ENCODE results near the gene PRRX2. TPM values are rescaled to one million over a fixed set of nuclear protein-coding genes. Genes with fewer than 3 reads are reported as not detected.

Gene PRRX2
- total and polyA plus RNA-seq, 2 of the 13 experiments (the other 11 are each of a cell fraction or from before 2014, with no cell fraction given), result 0.05 TPM; not detected in 1

DNA sequence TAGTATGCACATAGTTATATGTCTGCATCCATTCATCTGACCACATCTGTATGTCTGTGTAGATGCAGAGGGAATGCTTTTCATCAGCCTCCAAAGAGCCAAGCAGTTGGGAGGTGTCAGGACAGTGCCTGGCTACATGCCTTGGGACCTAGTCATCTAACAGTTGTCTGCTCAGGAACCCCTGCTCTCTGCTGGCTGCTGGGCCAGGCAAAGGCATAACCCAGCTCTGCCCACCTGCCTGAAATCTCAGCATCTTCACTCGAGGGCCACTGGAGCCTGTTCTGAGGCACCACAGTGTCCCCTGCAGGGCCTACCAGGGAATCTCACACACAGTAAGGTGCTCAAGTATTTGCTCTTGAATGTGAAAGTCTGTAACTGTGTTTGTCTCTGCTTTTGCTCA lies 48.3 kb upstream of the PRRX2 start (continued):
- TF ChIP-seq GFI1 (CRISPR knock-in tag; IDR thresholded peaks at IDR 0.05; ENCODE audit: borderline replicate concordance), result peak; percentile 100
- TF ChIP-seq, protein P1, sequence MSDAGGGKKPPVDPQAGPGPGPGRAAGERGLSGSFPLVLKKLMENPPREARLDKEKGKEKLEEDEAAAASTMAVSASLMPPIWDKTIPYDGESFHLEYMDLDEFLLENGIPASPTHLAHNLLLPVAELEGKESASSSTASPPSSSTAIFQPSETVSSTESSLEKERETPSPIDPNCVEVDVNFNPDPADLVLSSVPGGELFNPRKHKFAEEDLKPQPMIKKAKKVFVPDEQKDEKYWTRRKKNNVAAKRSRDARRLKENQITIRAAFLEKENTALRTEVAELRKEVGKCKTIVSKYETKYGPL (CRISPR knock-in tag; IDR thresholded peaks at IDR 0.05), result no peak
- TF ChIP-seq TEAD3 (CRISPR knock-in tag; optimal IDR thresholded peaks at IDR 0.05; ENCODE audit: borderline replicate concordance), result peak; percentile 18
- TF ChIP-seq SP2 (CRISPR knock-in tag; IDR thresholded peaks at IDR 0.05), result no peak
- TF ChIP-seq MAFG (CRISPR knock-in tag; IDR thresholded peaks at IDR 0.05), result no peak
- no peak for TF ChIP-seq ZNF780A (CRISPR knock-in tag; IDR thresholded peaks at IDR 0.05)
- peak; percentile 35; the same call in 1 of the 2 replicates for TF ChIP-seq RAD21 (CRISPR knock-in tag; IDR thresholded peaks at IDR 0.05)
- TF ChIP-seq, protein P2, sequence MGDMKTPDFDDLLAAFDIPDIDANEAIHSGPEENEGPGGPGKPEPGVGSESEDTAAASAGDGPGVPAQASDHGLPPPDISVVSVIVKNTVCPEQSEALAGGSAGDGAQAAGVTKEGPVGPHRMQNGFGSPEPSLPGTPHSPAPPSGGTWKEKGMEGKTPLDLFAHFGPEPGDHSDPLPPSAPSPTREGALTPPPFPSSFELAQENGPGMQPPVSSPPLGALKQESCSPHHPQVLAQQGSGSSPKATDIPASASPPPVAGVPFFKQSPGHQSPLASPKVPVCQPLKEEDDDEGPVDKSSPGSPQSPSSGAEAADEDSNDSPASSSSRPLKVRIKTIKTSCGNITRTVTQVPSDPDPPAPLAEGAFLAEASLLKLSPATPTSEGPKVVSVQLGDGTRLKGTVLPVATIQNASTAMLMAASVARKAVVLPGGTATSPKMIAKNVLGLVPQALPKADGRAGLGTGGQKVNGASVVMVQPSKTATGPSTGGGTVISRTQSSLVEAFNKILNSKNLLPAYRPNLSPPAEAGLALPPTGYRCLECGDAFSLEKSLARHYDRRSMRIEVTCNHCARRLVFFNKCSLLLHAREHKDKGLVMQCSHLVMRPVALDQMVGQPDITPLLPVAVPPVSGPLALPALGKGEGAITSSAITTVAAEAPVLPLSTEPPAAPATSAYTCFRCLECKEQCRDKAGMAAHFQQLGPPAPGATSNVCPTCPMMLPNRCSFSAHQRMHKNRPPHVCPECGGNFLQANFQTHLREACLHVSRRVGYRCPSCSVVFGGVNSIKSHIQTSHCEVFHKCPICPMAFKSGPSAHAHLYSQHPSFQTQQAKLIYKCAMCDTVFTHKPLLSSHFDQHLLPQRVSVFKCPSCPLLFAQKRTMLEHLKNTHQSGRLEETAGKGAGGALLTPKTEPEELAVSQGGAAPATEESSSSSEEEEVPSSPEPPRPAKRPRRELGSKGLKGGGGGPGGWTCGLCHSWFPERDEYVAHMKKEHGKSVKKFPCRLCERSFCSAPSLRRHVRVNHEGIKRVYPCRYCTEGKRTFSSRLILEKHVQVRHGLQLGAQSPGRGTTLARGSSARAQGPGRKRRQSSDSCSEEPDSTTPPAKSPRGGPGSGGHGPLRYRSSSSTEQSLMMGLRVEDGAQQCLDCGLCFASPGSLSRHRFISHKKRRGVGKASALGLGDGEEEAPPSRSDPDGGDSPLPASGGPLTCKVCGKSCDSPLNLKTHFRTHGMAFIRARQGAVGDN (CRISPR knock-in tag; IDR thresholded peaks at IDR 0.05), result 0 out of 2 replicates have a peak, but pooled peaks have one; percentile 23
- TF ChIP-seq, protein P3, sequence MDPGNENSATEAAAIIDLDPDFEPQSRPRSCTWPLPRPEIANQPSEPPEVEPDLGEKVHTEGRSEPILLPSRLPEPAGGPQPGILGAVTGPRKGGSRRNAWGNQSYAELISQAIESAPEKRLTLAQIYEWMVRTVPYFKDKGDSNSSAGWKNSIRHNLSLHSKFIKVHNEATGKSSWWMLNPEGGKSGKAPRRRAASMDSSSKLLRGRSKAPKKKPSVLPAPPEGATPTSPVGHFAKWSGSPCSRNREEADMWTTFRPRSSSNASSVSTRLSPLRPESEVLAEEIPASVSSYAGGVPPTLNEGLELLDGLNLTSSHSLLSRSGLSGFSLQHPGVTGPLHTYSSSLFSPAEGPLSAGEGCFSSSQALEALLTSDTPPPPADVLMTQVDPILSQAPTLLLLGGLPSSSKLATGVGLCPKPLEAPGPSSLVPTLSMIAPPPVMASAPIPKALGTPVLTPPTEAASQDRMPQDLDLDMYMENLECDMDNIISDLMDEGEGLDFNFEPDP (CRISPR knock-in tag; conservative IDR thresholded peaks at IDR 0.05), result no peak
- TF ChIP-seq SMC3 (IDR thresholded peaks at IDR 0.05; ENCODE audit: low read length), result peak; percentile 38; the same call in 1 of the 2 replicates

All from HepG2 (cell line).